Activated CD4-positive, alpha-beta memory T cell treated with anti-CD3 and anti-CD28 coated beads, Interleukin-2, amount 10 ng/mL, durations not matched to agents 7 days and 5 days (primary cell): ENCODE results near the gene HMCN2. TPM values are rescaled to one million over a fixed set of nuclear protein-coding genes. Genes with fewer than 3 reads are reported as not detected.

Experiments used
- CTCF ChIA-PET: fragments of 350-600 bp; sonication (Branson Sonifier 250); formaldehyde crosslinking; loops from one replicate; lab custom pipeline; 2021; ENCODE audit warnings: antibody characterized with exemption, inconsistent platforms; lab: Charles Lee
- POLR2A ChIA-PET: fragments of 350-600 bp; sonication (Branson Sonifier 250); formaldehyde crosslinking; loops from one replicate; lab custom pipeline; 2021; ENCODE audit warnings: antibody characterized with exemption; lab: Charles Lee
- DNase-seq: peaks from one replicate; pipeline ENCODE4 v3.0.0-alpha.2; 2020
- H3K27ac Mint-ChIP-seq: one replicate; pipeline ENCODE4 v1.8.0; 2021; ENCODE audit warnings: mild to moderate bottlenecking, mixed read lengths
- H3K27me3 Mint-ChIP-seq: one replicate; pipeline ENCODE4 v1.8.0; 2021; ENCODE audit warnings: mixed read lengths
- H3K36me3 Mint-ChIP-seq: one replicate; pipeline ENCODE4 v1.8.0; 2021; ENCODE audit warnings: low read depth, mixed read lengths
- H3K4me1 Mint-ChIP-seq: one replicate; pipeline ENCODE4 v1.8.0; 2021; ENCODE audit warnings: mixed read lengths
- H3K4me3 Mint-ChIP-seq: one replicate; pipeline ENCODE4 v1.8.0; 2021; ENCODE audit warnings: mild to moderate bottlenecking, mixed read lengths
- H3K9me3 Mint-ChIP-seq: one replicate; pipeline ENCODE4 v1.8.0; 2021; ENCODE audit warnings: mixed read lengths
- total RNA-seq, 2 experiments: library from RNA; stranded (reverse); gene quantifications; one replicate each; pipeline ENCODE4 v1.2.3, GENCODE V29; 2021

The HMCN2 gene
- total RNA-seq, 2 experiments from 2014 or later: not detected

- peaks cover 14% of the 10 kb centered on the region for H3K27me3 Mint-ChIP-seq
- CTCF ChIA-PET: no interaction called here
- H3K4me3 Mint-ChIP-seq: no peak overlapping the region
- no peaks in the 10 kb centered on the region for H3K4me1 Mint-ChIP-seq
- H3K27ac Mint-ChIP-seq: no peak overlapping the region
- no peak for DNase-seq
- POLR2A ChIA-PET: no interaction called here
- no peaks in the 10 kb centered on the region for H3K9me3 Mint-ChIP-seq
- H3K36me3 Mint-ChIP-seq: no peaks in the 10 kb centered on the region
These were observed 18.1 kb downstream of the HMCN2 start for GRCh38 chr9:130283539-130284248.

GRCh38 chr9:130284249-130284625, 18.7 kb downstream of the HMCN2 start:
- DNase-seq: no peak
- POLR2A ChIA-PET: no interaction called here
- H3K27me3 Mint-ChIP-seq: peaks cover 16% of the 10 kb centered on the region
- CTCF ChIA-PET: no interaction called here
- no peaks in the 10 kb centered on the region for H3K4me1 Mint-ChIP-seq
- H3K27ac Mint-ChIP-seq: no peak overlapping the region
- no peak overlapping the region for H3K4me3 Mint-ChIP-seq
- H3K36me3 Mint-ChIP-seq: no peaks in the 10 kb centered on the region
- H3K9me3 Mint-ChIP-seq: no peaks in the 10 kb centered on the region

- POLR2A ChIA-PET: no interaction called here
- Mint-ChIP-seq H3K36me3 (no peaks in the 10 kb centered on the region), H3K9me3 (no peaks in the 10 kb centered on the region), H3K4me1 (no peaks in the 10 kb centered on the region), H3K4me3 (no peak overlapping the region), H3K27ac (no peak overlapping the region), H3K27me3 (peaks cover 15% of the 10 kb centered on the region)
- CTCF ChIA-PET: no interaction called here
- DNase-seq: no peak
These were observed 19.1 kb downstream of the HMCN2 start for GRCh38 chr9:130284690-130285089.

GRCh38 chr9:130285271-130285670, 19.7 kb downstream of the HMCN2 start:
- H3K9me3 Mint-ChIP-seq: no peaks in the 10 kb centered on the region
- H3K27ac Mint-ChIP-seq: no peak overlapping the region
- ChIA-PET POLR2A (no interaction called here), CTCF (no interaction called here)
- peaks cover 15% of the 10 kb centered on the region for H3K27me3 Mint-ChIP-seq
- H3K36me3 Mint-ChIP-seq: no peaks in the 10 kb centered on the region
- H3K4me1 Mint-ChIP-seq: no peaks in the 10 kb centered on the region
- DNase-seq: no peak
- H3K4me3 Mint-ChIP-seq: no peak overlapping the region

GRCh38 chr9:130286072-130286770, 20.7 kb downstream of the HMCN2 start:
- no peaks in the 10 kb centered on the region for H3K36me3 Mint-ChIP-seq
- ChIA-PET CTCF (no interaction called here), POLR2A (no interaction called here)
- H3K27ac Mint-ChIP-seq: no peak overlapping the region
- no peaks in the 10 kb centered on the region for H3K4me1 Mint-ChIP-seq
- H3K27me3 Mint-ChIP-seq: peaks cover 15% of the 10 kb centered on the region
- no peak overlapping the region for H3K4me3 Mint-ChIP-seq
- no peaks in the 10 kb centered on the region for H3K9me3 Mint-ChIP-seq
- no peak for DNase-seq

GRCh38 chr9:130286781-130287428, 21.3 kb downstream of the HMCN2 start:
- H3K9me3 Mint-ChIP-seq: no peaks in the 10 kb centered on the region
- no peaks in the 10 kb centered on the region for H3K36me3 Mint-ChIP-seq
- H3K27me3 Mint-ChIP-seq: peaks cover 13% of the 10 kb centered on the region
- POLR2A ChIA-PET: no interaction called here
- no peak overlapping the region for H3K4me3 Mint-ChIP-seq
- DNase-seq: no peak
- no peaks in the 10 kb centered on the region for H3K4me1 Mint-ChIP-seq
- no peak overlapping the region for H3K27ac Mint-ChIP-seq
- CTCF ChIA-PET: no interaction called here

GRCh38 chr9:130287736-130288135, 22.2 kb downstream of the HMCN2 start:
- H3K27me3 Mint-ChIP-seq: peaks cover 9% of the 10 kb centered on the region
- POLR2A ChIA-PET: no interaction called here
- no peaks in the 10 kb centered on the region for H3K4me1 Mint-ChIP-seq
- no peaks in the 10 kb centered on the region for H3K36me3 Mint-ChIP-seq
- H3K4me3 Mint-ChIP-seq: no peak overlapping the region
- CTCF ChIA-PET: no interaction called here
- no peak overlapping the region for H3K27ac Mint-ChIP-seq
- no peak for DNase-seq
- H3K9me3 Mint-ChIP-seq: no peaks in the 10 kb centered on the region

GRCh38 chr9:130288393-130288792, 22.8 kb downstream of the HMCN2 start:
- ChIA-PET POLR2A (no interaction called here), CTCF (interaction anchor here (0.6 kb wide), 1 partner anchor 275 kb away, joined by 3 read pairs; no protein-coding TSS in a partner anchor)
- Mint-ChIP-seq H3K27me3 (peaks cover 11% of the 10 kb centered on the region), H3K4me3 (no peak overlapping the region), H3K27ac (no peak overlapping the region), H3K9me3 (no peaks in the 10 kb centered on the region), H3K36me3 (no peaks in the 10 kb centered on the region), H3K4me1 (no peaks in the 10 kb centered on the region)
- DNase-seq: no peak

- H3K4me1 Mint-ChIP-seq: no peaks in the 10 kb centered on the region
- no peak for DNase-seq
- H3K27ac Mint-ChIP-seq: no peak overlapping the region
- no peaks in the 10 kb centered on the region for H3K9me3 Mint-ChIP-seq
- no peak overlapping the region for H3K4me3 Mint-ChIP-seq
- POLR2A ChIA-PET: no interaction called here
- peaks cover 13% of the 10 kb centered on the region for H3K27me3 Mint-ChIP-seq
- CTCF ChIA-PET: interaction anchor here (0.6 kb wide), 1 partner anchor 274 kb away, joined by 3 read pairs; no protein-coding TSS in a partner anchor
- H3K36me3 Mint-ChIP-seq: no peaks in the 10 kb centered on the region
These were observed 23.5 kb downstream of the HMCN2 start for GRCh38 chr9:130288926-130289690.

GRCh38 chr9:130289711-130290241, 24.2 kb downstream of the HMCN2 start:
- POLR2A ChIA-PET: no interaction called here

GRCh38 chr9:130290291-130291181, 25.0 kb downstream of the HMCN2 start:
- Mint-ChIP-seq H3K27me3 (peaks cover 11% of the 10 kb centered on the region), H3K36me3 (no peaks in the 10 kb centered on the region), H3K9me3 (no peaks in the 10 kb centered on the region), H3K27ac (no peak overlapping the region), H3K4me3 (no peak overlapping the region), H3K4me1 (no peaks in the 10 kb centered on the region)
- DNase-seq: no peak
- CTCF ChIA-PET: interaction anchor here (0.8 kb wide), 1 partner anchor 13 kb away, joined by 4 read pairs; no protein-coding TSS in a partner anchor
- POLR2A ChIA-PET: no interaction called here

More at GRCh38 chr9:130289711-130290241, 24.2 kb downstream of the HMCN2 start:
- Mint-ChIP-seq H3K4me1 (no peaks in the 10 kb centered on the region), H3K9me3 (no peaks in the 10 kb centered on the region), H3K27ac (no peak overlapping the region), H3K4me3 (no peak overlapping the region), H3K27me3 (peaks cover 13% of the 10 kb centered on the region), H3K36me3 (no peaks in the 10 kb centered on the region)
- CTCF ChIA-PET: no interaction called here
- DNase-seq: no peak

GRCh38 chr9:130291474-130291873, 25.9 kb downstream of the HMCN2 start:
- Mint-ChIP-seq H3K9me3 (no peaks in the 10 kb centered on the region), H3K4me1 (no peaks in the 10 kb centered on the region), H3K27me3 (peaks cover 11% of the 10 kb centered on the region), H3K4me3 (no peak overlapping the region), H3K36me3 (no peaks in the 10 kb centered on the region), H3K27ac (no peak overlapping the region)
- no peak for DNase-seq
- CTCF ChIA-PET: interaction anchor here (0.8 kb wide), 1 partner anchor 12 kb away, joined by 4 read pairs; no protein-coding TSS in a partner anchor
- POLR2A ChIA-PET: no interaction called here
